Panc1 (cell line): ENCODE results near the gene NAA40. TPM values are rescaled to one million over a fixed set of nuclear protein-coding genes. Genes with fewer than 3 reads are reported as not detected.

Source experiments
- ATAC-seq: fragments of 200-7000 bp; cut with Tn5 transposase; 2 replicates; pipeline ENCODE4 v1.9.1; 2020; ENCODE audit warnings: mild to moderate bottlenecking, moderate library complexity
- BruUV-seq: library from RNA; stranded (reverse); fragments of 400-500 nt; replicated peaks from 2 replicates; lab custom pipeline; 2021; lab: Mats Ljungman, UMichigan
- CTCF ChIA-PET: fragments of 300-600 bp; sonication (Branson Sonifier 250); formaldehyde crosslinking; loops from one replicate; lab custom pipeline; 2022; ENCODE audit warnings: antibody characterized with exemption; lab: Charles Lee
- POLR2A ChIA-PET: fragments of 300-600 bp; sonication (Branson Sonifier 250); formaldehyde crosslinking; loops from one replicate; lab custom pipeline; 2022; ENCODE audit warnings: antibody characterized with exemption; lab: Charles Lee
- DNase-seq: peaks from one replicate; pipeline ENCODE4 v3.0.0-alpha.2; 2010; ENCODE audit warnings: low read depth, low spot score
- H3K27ac ChIP-seq: 2 replicates; pipeline ENCODE4 v1.5.1; 2011; ENCODE audit warnings: mild to moderate bottlenecking, low read length, inconsistent platforms
- H3K27me3 ChIP-seq: fragments of 200-500 bp; sonication (Bioruptor generic); 2 replicates; pipeline ENCODE4 v1.6.0; 2014; ENCODE audit warnings: low read length, inconsistent platforms; ENCODE audit not compliant: control insufficient read depth, insufficient read depth
- H3K36me3 ChIP-seq: fragments of 200-500 bp; sonication (Bioruptor generic); 2 replicates; pipeline ENCODE4 v1.5.1; 2014; ENCODE audit warnings: inconsistent platforms, mild to moderate bottlenecking, low read length, moderate library complexity; ENCODE audit not compliant: control insufficient read depth, insufficient read depth
- H3K4me1 ChIP-seq: 2 replicates; pipeline ENCODE4 v1.5.1; 2011; ENCODE audit warnings: inconsistent platforms, mild to moderate bottlenecking, low read length, moderate library complexity; ENCODE audit not compliant: control insufficient read depth, insufficient read depth
- H3K4me3 ChIP-seq, 2 experiments: 2 replicates each; pipeline ENCODE4 v1.5.1; 2011 to 2012; ENCODE audit warnings: low read depth in 2 of 2, low read length in 2 of 2, mild to moderate bottlenecking in 2 of 2, inconsistent platforms in 1 of 2, moderate library complexity in 1 of 2
- H3K9me3 ChIP-seq: fragments of 200-500 bp; sonication (Bioruptor generic); 2 replicates; pipeline ENCODE4 v1.5.1; 2014; ENCODE audit warnings: low read depth, mild to moderate bottlenecking, inconsistent platforms, low read length, moderate library complexity; ENCODE audit not compliant: control insufficient read depth, insufficient read depth
- POLR2AphosphoS5 ChIP-seq: IDR thresholded peaks from 2 replicates; pipeline ENCODE4 v1.6.1; 2012; ENCODE audit warnings: mild to moderate bottlenecking, low read depth, low read length, moderate library complexity
- SIN3A ChIP-seq: IDR thresholded peaks from 2 replicates; pipeline ENCODE4 v1.6.1; 2012; ENCODE audit warnings: low read depth, mild to moderate bottlenecking, low read length, moderate library complexity, borderline replicate concordance; ENCODE audit not compliant: insufficient read depth
- TCF7L2 ChIP-seq: IDR thresholded peaks from 2 replicates; pipeline ENCODE4 v1.6.1; 2011; ENCODE audit warnings: mild to moderate bottlenecking, low read depth, low read length, inconsistent platforms
- in situ Hi-C: cut with HindIII; loops from 2 replicates; pipeline ENCODE4 v1.10.0; 2016; ENCODE audit warnings: low sequenced_read_pairs, low pct_unique_long_range_greater_than_20kb
- intact Hi-C: fragments of 100-400 bp; cut with micrococcal nuclease; formaldehyde crosslinking; loops from one replicate; pipeline ENCODE4 v1.10.0; 2022; ENCODE audit not compliant: unreplicated experiment
- total RNA-seq: library from RNA; stranded (reverse); gene quantifications from one replicate; pipeline ENCODE4 v1.2.1, GENCODE V29; 2021; ENCODE audit not compliant: unreplicated experiment
- TF ChIP-seq, protein P1 (sequence below): fragments of 450-650 bp; IDR thresholded peaks from 2 replicates; pipeline ENCODE4 v1.5.1; 2017; ENCODE audit warnings: mild to moderate bottlenecking
- TF ChIP-seq, protein P2 (sequence below), 2 experiments: IDR thresholded peaks; 2 replicates each; pipeline ENCODE4 v1.6.1; 2011 to 2012; ENCODE audit warnings: low read depth in 2 of 2, control low read depth in 1 of 2, low read length in 1 of 2, mild to moderate bottlenecking in 1 of 2, moderate library complexity in 1 of 2; ENCODE audit not compliant: insufficient read depth in 1 of 2

NAA40 gene
- total RNA-seq, 1 experiment from 2014 or later: 43.2 TPM

DNA sequence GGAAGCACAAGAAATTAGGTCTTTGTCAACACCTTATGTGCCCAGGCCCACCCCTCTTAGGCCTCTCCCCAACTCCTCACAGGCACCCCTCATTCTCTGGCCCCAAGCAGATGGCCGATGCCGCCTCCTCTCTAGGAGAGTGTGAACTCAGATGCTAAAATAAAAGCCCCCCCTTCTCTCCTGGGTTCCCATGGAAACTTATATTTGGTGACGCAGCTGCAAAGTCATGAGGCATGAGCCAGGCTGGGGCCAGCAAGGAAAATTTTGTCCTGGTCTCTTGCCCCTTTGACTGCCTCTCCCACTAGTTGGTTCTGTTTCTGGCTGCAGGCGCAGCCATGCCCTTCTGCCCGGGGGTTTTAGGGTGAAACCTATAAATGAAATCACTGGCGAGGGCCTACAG lies 33.6 kb upstream of the NAA40 start:
- intact Hi-C loops (no loop called here), in situ Hi-C loops (no loop called here)
- ATAC-seq (no peak), DNase-seq (no peak)
- peaks cover 4% of the 10 kb centered on the region for H3K4me1 ChIP-seq
- CTCF ChIA-PET: no interaction called here
- H3K36me3 ChIP-seq: peaks cover 8% of the 10 kb centered on the region
- no peak for TF ChIP-seq TCF7L2
- TF ChIP-seq, protein P1, sequence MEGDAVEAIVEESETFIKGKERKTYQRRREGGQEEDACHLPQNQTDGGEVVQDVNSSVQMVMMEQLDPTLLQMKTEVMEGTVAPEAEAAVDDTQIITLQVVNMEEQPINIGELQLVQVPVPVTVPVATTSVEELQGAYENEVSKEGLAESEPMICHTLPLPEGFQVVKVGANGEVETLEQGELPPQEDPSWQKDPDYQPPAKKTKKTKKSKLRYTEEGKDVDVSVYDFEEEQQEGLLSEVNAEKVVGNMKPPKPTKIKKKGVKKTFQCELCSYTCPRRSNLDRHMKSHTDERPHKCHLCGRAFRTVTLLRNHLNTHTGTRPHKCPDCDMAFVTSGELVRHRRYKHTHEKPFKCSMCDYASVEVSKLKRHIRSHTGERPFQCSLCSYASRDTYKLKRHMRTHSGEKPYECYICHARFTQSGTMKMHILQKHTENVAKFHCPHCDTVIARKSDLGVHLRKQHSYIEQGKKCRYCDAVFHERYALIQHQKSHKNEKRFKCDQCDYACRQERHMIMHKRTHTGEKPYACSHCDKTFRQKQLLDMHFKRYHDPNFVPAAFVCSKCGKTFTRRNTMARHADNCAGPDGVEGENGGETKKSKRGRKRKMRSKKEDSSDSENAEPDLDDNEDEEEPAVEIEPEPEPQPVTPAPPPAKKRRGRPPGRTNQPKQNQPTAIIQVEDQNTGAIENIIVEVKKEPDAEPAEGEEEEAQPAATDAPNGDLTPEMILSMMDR: no peak
- no peak for TF ChIP-seq POLR2AphosphoS5
- TF ChIP-seq SIN3A: no peak
- TF ChIP-seq, protein P2, sequence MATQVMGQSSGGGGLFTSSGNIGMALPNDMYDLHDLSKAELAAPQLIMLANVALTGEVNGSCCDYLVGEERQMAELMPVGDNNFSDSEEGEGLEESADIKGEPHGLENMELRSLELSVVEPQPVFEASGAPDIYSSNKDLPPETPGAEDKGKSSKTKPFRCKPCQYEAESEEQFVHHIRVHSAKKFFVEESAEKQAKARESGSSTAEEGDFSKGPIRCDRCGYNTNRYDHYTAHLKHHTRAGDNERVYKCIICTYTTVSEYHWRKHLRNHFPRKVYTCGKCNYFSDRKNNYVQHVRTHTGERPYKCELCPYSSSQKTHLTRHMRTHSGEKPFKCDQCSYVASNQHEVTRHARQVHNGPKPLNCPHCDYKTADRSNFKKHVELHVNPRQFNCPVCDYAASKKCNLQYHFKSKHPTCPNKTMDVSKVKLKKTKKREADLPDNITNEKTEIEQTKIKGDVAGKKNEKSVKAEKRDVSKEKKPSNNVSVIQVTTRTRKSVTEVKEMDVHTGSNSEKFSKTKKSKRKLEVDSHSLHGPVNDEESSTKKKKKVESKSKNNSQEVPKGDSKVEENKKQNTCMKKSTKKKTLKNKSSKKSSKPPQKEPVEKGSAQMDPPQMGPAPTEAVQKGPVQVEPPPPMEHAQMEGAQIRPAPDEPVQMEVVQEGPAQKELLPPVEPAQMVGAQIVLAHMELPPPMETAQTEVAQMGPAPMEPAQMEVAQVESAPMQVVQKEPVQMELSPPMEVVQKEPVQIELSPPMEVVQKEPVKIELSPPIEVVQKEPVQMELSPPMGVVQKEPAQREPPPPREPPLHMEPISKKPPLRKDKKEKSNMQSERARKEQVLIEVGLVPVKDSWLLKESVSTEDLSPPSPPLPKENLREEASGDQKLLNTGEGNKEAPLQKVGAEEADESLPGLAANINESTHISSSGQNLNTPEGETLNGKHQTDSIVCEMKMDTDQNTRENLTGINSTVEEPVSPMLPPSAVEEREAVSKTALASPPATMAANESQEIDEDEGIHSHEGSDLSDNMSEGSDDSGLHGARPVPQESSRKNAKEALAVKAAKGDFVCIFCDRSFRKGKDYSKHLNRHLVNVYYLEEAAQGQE (IDR thresholded peaks at IDR 0.05; ENCODE audit: insufficient read depth in 1 of 2, low read depth in 2 of 2, low read length in 1 of 2): no peak
- BruUV-seq: no TSS peak
- H3K27me3 ChIP-seq: no peaks in the 10 kb centered on the region
- no peaks in the 10 kb centered on the region for H3K9me3 ChIP-seq
- POLR2A ChIA-PET: no interaction called here
- H3K4me3 ChIP-seq: no peak overlapping the region
- H3K27ac ChIP-seq: no peak overlapping the region

DNA sequence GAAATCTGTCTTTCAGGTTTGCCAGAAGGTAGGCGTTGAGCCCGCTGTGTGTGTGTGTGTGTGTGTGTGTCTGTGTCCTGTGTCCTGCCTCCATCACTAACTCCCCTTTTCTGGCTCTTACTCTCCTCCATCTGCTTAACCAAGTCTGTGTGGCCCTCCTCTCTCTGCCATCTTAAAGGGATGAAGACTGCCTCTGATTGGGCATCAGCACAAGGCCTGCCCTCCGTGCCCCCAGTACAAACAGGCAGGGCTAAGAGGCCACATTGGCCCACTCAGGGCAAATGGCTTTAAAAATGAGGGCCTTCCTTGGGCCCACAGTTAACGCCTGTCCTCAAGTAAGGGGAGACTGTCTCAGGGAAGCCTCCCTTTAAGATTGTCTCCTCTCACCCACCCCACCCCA lies 32.7 kb upstream of the NAA40 start:
- no TSS peak for BruUV-seq
- Histone ChIP-seq H3K27ac (no peak overlapping the region), H3K36me3 (peaks cover 2% of the 10 kb centered on the region), H3K9me3 (no peaks in the 10 kb centered on the region), H3K4me3 (no peak overlapping the region), H3K4me1 (peaks cover 9% of the 10 kb centered on the region), H3K27me3 (no peaks in the 10 kb centered on the region)
- in situ Hi-C loops: no loop called here
- ChIA-PET POLR2A (no interaction called here), CTCF (interaction anchor here (0.6 kb wide), 3 partner anchors 19 to 171 kb away, joined by 3 read pairs; no protein-coding TSS in a partner anchor)
- intact Hi-C loops: no loop called here
- ATAC-seq: no peak
- no peak for DNase-seq
- no peak for TF ChIP-seq POLR2AphosphoS5
- TF ChIP-seq, protein P1: no peak
- no peak for TF ChIP-seq SIN3A
- TF ChIP-seq, protein P2 (IDR thresholded peaks at IDR 0.05; ENCODE audit: insufficient read depth in 1 of 2, low read depth in 2 of 2, low read length in 1 of 2): no peak
- TF ChIP-seq TCF7L2: no peak
